CD4-positive, alpha-beta T cell treated with Interleukin-4 for 4 hours (primary cell): ENCODE measurements around the gene SNX30.

Source experiments
- DNase-seq: peaks from one replicate; pipeline ENCODE4 v3.0.0-alpha.2; 2020

SNX30 gene

GRCh38 chr9:112833081-112833480 is 82.5 kb downstream of the SNX30 start:
- no peak for DNase-seq

DNA sequence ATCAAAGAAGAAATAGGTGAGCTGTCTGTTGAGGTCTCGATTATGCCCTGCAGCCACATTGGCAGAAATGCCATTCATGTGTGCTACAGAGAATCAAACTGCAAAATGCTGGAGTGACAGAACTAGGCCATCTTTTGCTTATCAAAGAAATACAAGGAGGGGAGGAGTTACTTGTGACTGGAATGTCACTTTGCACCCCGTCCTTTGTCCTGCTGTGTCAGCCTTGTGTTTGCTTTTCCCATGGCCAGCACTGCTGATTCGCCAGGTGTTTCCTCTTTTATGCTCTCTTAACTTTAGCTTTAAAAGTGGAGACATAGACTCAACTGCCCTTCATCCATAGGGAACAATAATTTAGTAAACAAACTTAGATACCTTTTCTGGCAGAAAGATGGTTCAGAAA is 85.8 kb downstream of the SNX30 start:
- no peak for DNase-seq

DNA sequence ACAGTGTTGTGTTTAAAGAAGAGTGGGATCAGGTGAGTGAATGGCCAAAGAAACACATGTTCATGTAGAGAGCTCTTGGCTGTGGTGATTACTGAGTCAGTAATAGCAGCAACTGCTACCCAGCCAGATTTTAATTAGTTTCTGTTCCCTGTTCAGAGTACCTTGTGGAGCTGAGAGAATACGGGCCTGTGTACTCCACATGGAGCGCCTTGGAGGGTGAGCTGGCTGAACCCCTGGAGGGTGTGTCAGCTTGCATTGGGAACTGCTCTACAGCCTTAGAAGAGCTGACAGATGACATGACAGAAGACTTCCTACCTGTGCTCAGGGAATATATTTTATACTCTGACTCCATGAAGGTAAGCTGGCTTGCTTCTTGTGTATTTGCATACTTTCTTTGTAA is 87.8 kb downstream of the SNX30 start:
- no peak for DNase-seq

DNA sequence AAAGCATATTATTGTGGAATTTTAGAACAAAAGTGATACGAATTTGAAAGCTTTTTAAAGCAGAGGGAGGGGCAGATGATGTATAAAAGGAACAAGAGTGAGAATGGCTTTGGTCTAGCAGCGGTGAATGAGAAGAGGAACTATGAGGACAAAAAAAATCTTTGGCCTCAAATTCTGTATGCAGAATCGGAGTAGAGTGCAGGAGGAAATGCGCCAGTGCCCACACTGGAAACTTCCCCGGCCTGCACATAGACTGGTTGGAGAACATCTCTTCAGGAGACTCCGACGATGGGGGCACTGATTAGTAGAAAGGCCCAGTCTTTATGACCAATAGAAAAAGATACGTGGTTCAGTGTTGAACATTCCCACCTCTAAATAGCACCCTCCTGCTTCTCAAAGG is 88.8 kb downstream of the SNX30 start:
- DNase-seq = no peak

- no peak for DNase-seq
These were observed 90.7 kb downstream of the SNX30 start for GRCh38 chr9:112841261-112841660.

DNA sequence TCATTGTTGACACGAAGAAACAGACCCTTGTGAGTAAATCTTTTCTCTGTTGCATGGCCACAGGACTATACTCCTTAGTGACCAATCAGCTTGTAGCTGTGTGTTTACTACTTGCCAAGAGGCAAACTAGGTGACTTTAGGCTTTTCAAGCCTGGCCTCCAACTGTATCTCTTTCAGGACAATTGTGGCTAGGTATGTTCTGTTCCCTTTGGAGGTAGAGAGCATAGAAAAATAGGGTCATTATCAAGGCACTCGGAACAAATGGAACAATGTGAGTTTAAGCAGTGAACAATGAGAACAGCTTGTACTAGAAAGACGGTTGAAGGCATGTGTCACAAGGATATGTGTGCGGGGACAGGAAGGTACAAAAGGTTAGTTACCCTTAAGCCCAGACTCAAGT is 92.0 kb downstream of the SNX30 start:
- DNase-seq = no peak

GRCh38 chr9:112844771-112845542 is 94.4 kb downstream of the SNX30 start:
- peak; percentile 75 for DNase-seq

GRCh38 chr9:112846528-112847488 is 96.2 kb downstream of the SNX30 start:
- no peak for DNase-seq

DNA sequence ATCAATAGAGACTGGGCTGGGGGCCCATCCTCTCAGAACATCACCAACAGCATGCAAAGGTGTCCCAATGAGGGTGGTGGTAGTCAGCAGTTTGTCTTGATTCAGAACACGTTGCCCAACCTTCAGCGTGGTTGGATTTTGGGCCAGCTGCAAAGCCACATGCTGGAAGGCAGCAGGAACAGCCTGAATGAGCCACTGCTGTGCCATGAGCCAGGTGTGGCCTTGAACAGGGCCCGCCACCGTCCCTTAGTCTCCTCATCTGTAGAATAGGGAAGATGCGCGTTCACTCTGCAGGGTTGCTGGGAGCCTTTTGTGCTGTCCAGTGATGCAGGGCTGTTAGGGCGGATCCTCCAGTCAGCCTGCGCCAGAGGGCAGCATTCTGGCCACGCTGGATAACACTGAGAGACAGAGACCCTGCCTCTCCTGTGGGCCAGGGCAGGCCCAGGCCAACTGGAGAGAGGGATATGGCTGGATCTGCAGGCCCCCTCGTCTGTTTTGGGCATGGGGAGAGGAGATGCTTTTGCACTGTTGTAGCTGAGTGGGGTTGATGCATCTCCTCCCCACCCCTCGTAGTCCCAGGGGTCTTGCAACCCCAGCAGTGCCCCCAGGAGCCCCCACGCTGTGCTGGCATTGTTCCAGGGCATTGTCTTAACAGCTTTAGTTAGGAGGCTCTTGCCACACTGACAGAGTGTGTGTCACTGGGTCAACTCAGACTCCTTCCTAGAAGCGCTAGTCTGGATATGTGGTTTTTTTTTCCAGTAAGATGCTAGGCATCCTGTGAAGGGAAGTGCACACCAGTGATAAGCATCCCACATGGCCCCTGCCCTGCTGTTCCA is 98.0 kb downstream of the SNX30 start:
- DNase-seq = no peak

GRCh38 chr9:112849363-112849922 is 98.9 kb downstream of the SNX30 start:
- DNase-seq = no peak

- DNase-seq = no peak
These were observed 100.3 kb downstream of the SNX30 start for GRCh38 chr9:112850840-112851239.

- DNase-seq = no peak
These were observed 102.4 kb downstream of the SNX30 start for GRCh38 chr9:112852741-112853504.

DNA sequence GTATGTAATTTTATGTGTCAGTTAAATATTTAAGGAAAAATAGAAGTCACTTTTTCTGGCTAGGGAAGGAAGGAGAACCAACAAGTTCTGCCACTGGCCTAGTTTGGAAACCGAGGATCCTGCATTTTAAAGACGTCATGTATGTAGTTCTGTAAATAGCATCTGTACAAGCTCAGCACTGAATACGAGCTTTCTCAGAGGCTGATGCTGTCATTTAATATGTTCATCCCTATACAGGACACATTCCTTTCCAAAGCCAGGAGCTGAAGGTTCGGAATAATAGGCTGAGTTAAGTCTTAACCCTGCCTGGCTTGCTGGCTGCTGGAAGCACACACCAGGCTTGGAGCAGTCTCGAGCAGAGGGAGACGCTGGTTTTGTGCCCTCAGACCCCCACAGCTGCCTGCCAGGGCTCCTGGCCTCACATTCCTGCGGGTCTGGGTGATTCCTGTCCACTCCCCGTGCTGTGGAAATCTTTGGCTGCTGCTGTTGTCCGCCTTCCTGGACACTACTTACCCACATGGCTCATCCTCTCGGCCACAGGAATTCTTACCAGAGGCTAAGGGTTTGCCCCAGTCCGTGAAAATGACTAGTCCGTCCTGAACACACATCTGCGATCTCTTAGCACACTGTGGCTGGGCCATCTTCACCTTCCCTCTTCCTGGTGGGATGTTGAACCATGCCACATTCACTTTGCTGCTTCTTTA is 103.5 kb downstream of the SNX30 start:
- no peak for DNase-seq

- no peak for DNase-seq
These were observed 104.1 kb downstream of the SNX30 start for GRCh38 chr9:112854657-112855056.

DNA sequence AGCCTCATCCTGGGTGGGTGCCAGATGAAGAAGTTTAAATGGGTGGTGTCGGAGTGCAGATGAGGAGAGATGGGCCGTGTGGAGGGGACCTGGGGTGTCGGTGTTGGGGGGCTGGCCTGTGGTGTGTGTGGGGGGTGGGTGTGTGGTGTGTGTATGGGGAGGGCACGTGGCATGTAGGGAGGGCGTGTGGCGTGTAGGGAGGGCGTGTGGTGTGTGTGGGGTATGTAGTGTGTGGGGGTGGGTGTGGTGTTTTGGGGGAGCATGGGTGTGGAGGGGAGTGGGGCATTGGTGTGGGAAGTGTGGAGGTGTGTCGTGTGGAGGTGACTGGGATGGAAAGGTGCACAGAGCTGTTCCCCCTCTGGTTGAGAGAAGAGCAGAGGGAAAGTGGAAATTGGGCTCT is 105.6 kb downstream of the SNX30 start:
- DNase-seq = no peak

- DNase-seq = no peak
These were observed 106.3 kb downstream of the SNX30 start for GRCh38 chr9:112856843-112857242.

- DNase-seq = no peak
These were observed 107.4 kb downstream of the SNX30 start for GRCh38 chr9:112858005-112858404.

DNA sequence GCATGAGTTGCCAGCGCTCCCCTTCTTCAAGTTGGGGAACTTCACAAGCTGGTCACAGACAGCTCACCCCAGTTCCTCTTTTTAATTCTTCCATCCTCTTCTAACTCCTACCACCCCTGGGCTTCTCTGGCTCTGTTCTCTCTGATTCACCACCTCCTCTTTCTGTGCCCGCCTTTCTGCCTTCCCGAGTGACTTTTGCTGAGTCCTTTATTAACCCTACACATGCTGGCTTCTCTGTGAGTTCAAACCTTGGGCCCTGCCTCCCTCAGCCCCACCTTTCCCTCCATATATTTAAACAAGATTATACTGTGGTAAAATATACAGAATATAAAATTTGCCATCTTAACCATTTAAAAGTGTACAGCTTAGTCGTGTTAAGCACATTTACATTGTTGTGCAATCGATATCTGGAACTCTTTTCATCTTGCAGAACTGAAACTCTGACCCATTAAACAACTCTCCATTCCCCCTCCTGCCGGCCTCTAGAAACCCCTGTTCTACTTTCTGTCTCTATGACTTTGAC is 108.1 kb downstream of the SNX30 start:
- peak; percentile 6 for DNase-seq

DNA sequence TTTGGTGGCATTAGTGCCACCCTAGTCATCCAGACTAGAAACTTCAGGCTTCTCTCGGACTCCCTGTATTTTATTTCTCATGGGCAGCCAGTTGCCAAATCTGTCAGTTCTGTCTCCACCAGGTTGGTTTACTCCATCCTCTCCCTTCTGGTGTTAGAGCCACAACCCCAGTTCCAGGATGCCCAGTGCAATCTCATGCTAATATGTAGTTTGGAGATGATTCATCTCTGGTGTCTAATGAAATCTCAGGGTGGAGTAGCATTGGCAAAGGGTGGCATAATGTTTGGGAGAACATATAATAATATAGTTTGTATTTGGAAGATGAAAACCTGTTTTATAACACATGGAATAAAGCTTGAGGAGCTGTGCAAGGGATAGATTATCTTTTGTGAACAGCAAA is 109.9 kb downstream of the SNX30 start:
- no peak for DNase-seq

DNA sequence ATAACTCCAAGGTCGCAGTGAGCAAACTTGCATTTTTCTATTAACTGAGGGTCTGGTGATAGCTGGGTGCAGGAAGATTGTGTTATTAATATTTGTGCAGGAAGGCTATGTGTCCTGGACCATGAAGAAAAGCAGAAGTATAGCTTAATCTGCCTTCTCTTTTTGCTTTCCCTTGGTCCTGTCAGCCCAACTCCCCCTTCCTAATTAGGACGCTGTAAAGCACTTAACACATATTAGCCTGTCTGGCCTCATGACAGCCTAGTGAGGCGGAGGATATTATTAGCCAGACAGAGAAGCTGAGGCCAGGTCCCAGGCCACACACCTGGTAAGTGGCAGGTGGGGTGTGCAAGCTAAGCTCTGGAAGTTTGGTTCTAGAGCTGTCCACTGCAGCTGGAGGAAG is 110.6 kb downstream of the SNX30 start:
- DNase-seq = no peak
